ENCODE data around the gene OR51S1.
"Not testable (repeated sequence)": the region's sequence is repeated elsewhere in the genome, so short reads cannot be mapped to it uniquely, and the experiment has no call there.

The OR51S1 gene

GRCh38 chr11:4804280-4804679 lies 44.7 kb downstream of the OR51S1 start, which contains the start of gene OR52R1:
Gene OR52R1 (minus strand): TSS chr11:4804380. CDS start chr11:4804380, 0 bp downstream.
- TF ChIP-seq CTCF (IDR thresholded peaks at IDR 0.05; ENCODE audit: insufficient read depth, low read length, poor library complexity, severe bottlenecking): no peak
- DNase-seq (ENCODE audit: extremely low read depth, insufficient read length): no peak

GRCh38 chr11:4801316-4801715 lies 47.7 kb downstream of the OR51S1 start:
- H3K27me3 ChIP-seq (replicated peaks; ENCODE audit: control insufficient read depth, insufficient read depth, low read length); H3K36me3 ChIP-seq (ENCODE audit: control insufficient read depth, insufficient read depth, low read length); DNase-seq (ENCODE audit: extremely low read depth, insufficient read length); H3K4me3 ChIP-seq (replicated peaks; ENCODE audit: low read depth, low read length): not testable (repeated sequence)

More at GRCh38 chr11:4804280-4804679, 44.7 kb downstream of the OR51S1 start, which contains the start of gene OR52R1:
- no peaks in the 10 kb centered on the region for H3K27me3 ChIP-seq (replicated peaks; ENCODE audit: control insufficient read depth, insufficient read depth, low read length)
- H3K4me3 ChIP-seq (replicated peaks; ENCODE audit: low read depth, low read length): no peak within 1 kb of the TSS
- H3K36me3 ChIP-seq (ENCODE audit: control insufficient read depth, insufficient read depth, low read length): no peaks in the 10 kb centered on the region

GRCh38 chr11:4798427-4799183 lies 50.4 kb downstream of the OR51S1 start:
- H3K27me3 ChIP-seq (replicated peaks; ENCODE audit: control insufficient read depth, insufficient read depth, low read length): peaks cover 2% of the 10 kb centered on the region; the same call in 1 of the 2 replicates
- TF ChIP-seq CTCF (IDR thresholded peaks at IDR 0.05; ENCODE audit: insufficient read depth, low read length, poor library complexity, severe bottlenecking): no peak
- H3K4me3 ChIP-seq (replicated peaks; ENCODE audit: low read depth, low read length): no peak overlapping the region
- no peak for DNase-seq (ENCODE audit: extremely low read depth, insufficient read length)
- no peaks in the 10 kb centered on the region for H3K36me3 ChIP-seq (ENCODE audit: control insufficient read depth, insufficient read depth, low read length)

All from GM06990 (cell line).